ENCODE measurements around the gene ELANE.

GRCh38 chr19:888581-889385 lies 36.7 kb downstream of the ELANE start:
- no peak for TF ChIP-seq RAD21 (IDR thresholded peaks at IDR 0.05)
- TF ChIP-seq REST (IDR thresholded peaks at IDR 0.05): no peak
